ENCODE results near the gene MACROD1.

DNA sequence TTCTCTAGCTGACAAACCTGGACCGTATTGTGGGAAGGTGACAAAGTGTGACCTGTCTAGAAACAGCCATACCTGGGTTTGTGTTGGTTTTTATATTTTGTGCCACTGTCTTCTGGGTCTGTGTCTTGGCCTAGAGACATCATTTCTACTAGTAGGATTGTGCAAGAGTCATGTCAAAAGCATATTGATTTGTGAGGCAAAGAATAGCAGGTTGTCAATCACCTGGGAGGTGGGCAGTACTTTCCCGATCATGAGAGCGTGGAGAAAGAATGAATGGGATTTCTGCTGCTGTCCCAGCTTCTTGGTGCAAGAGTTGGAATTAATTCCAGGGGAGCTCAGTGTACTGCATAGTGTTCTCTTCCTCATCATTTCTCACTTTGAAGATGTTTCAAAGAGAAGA lies 35.6 kb upstream of the MACROD1 start:
- TF ChIP-seq, protein P1, sequence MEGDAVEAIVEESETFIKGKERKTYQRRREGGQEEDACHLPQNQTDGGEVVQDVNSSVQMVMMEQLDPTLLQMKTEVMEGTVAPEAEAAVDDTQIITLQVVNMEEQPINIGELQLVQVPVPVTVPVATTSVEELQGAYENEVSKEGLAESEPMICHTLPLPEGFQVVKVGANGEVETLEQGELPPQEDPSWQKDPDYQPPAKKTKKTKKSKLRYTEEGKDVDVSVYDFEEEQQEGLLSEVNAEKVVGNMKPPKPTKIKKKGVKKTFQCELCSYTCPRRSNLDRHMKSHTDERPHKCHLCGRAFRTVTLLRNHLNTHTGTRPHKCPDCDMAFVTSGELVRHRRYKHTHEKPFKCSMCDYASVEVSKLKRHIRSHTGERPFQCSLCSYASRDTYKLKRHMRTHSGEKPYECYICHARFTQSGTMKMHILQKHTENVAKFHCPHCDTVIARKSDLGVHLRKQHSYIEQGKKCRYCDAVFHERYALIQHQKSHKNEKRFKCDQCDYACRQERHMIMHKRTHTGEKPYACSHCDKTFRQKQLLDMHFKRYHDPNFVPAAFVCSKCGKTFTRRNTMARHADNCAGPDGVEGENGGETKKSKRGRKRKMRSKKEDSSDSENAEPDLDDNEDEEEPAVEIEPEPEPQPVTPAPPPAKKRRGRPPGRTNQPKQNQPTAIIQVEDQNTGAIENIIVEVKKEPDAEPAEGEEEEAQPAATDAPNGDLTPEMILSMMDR (IDR thresholded peaks at IDR 0.05): no peak
- no peak for TF ChIP-seq POLR2A (IDR thresholded peaks at IDR 0.05)
